Activated T-cell treated with anti-CD3 and anti-CD28 coated beads, Interleukin-2, amount 50 U/mL, for 48 hours (primary cell): ENCODE results near the gene CFAP46.
"Not testable (repeated sequence)": the region's sequence is repeated elsewhere in the genome, so short reads cannot be mapped to it uniquely, and the experiment has no call there.

Source experiments
- DNase-seq, 2 experiments: peaks; one replicate each; pipeline ENCODE4 v3.0.0-alpha.2; 2020

CFAP46 gene

GRCh38 chr10:132860532-132860931 lies 81.8 kb downstream of the CFAP46 start:
- no peak for DNase-seq

DNA sequence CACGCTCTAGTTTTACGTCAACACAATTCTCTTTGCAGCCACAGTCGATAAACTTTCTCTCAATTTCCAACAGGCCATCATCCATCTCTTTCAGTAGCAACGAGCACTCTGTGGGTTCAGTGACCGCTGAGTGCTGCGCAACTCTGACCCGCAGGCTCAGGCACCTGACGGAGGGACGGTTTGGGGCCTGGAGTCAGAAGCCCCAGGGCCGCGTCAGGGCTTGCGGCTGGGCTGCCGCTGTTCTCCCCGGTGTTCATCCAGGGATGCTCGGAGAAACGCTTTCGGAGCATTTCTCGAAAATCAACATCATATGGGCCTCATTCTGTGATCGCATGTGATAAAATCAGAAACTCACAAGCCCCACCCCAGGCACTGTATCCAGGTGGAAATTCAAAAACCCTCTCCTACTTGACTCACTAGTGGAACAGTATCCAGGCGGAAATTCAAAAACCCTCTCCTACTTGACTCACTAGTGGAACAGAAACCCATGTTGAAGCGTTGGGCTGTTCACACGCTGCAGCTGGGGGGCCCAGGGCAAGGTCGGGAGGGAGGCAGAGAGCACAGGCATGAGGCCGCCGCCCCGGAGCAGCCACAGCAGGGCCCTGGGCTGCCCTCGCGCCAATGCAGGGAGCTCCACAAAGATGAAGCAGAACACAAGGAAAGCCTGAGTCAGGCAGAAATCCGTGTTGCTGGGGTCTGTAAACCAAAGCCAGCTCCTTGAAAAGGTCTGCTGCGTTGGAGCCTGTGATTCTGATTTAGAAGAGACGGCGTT lies 83.1 kb downstream of the CFAP46 start:
- no peak for DNase-seq

DNA sequence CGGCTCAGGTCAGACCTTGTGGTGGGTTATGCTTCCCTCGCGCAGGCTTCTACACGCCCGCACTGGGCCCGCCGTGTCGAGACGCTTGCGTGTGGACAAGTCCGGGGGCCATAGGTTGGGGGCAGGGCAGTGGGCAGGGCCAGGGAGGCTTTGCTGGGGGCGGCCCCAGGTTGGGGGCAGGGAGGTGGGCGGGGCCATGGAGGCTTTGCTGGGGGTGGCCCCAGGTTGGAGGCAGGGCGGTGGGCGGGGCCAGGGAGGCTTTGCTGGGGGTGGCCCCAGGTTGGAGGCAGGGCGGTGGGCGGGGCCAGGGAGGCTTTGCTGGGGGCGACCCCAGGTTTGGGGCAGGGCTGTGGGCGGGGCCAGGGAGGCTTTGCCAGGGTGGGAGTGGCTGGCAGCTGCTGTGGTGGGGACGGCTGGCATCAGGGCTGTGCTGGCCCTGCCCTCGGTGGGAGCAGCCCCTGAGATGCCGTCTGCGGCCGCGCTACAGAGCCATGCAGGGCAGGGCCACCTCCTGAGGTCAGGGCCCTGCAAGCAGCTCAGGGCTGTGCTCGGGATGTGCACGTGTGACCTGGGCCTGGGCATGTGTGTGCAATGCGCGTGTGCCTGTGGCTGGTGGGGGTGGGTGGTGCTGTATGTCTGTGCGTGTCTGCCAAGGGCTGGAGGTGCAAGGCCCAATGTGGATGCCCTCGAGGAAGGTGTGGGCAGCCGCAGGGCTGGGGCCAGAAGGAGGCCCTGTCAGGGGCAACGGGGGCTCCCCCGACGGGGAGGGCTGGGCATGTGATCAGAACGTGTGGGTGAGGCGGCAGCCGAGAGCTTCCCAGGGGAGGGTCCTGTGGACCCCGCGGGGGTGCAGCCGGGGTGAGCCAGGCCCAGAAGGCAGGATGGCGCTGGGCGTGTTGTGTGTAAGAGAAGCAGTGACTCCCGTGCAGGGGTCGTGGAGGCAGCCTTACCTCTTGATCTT lies 84.0 kb downstream of the CFAP46 start:
- no peak for DNase-seq

DNA sequence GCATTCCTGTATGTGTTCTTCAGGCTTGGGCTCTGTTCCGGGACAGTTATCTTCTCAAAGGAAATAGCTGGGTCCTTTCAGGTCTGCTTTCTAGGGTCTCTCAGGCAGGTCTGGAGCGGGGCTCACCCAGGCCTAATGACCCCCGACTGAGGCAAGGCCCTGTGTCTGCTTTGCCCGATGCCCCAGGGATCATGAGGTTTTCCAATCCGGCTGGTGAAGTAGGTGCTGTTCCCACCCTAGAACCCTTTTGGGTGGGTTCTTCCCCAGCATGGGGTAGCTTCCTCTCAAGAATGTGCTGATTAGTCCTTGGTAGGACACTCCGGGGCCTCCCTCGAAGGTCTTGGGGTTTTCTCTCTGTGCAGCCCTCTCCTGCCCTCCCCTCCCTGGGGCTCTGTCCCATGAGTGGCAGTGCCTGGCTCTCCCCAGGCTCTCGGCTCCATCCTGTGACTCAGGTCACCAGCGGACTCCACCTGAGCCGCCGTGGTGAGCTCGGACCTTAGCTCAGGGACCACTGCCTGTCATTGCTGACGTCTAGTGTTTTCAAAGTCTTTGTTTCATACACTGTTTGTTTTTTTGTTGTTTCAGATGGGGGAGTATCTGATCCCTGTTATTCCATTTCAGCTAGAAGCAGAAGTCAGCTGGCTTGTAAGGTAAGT lies 85.4 kb downstream of the CFAP46 start:
- no peak for DNase-seq

GRCh38 chr10:132855889-132856288 lies 86.5 kb downstream of the CFAP46 start:
- DNase-seq, result no peak

DNA sequence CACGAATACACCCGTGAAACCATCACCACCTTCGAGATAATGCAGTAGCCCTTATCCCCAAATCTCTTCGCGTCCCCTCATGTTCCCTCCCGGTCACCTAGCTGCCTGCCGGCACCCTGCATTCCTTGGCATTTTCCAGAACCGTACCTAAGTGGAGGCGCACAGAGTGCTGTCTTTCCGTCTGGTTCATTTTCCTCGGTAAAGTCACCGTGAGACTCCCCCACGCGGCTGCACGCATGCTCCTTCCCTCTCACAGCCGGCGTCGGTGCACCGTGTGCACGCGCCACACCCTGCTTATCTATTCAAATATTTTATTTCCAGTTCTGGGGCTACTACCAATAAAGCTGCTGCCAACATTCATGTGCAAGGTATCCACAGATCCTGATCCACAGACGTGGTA lies 90.9 kb downstream of the CFAP46 start:
- DNase-seq, result peak in 1 of 2 experiments; percentile 4

- DNase-seq, result peak in 1 of 2 experiments; percentile 10
Measured at GRCh38 chr10:132850896-132851295, 91.5 kb downstream of the CFAP46 start.

DNA sequence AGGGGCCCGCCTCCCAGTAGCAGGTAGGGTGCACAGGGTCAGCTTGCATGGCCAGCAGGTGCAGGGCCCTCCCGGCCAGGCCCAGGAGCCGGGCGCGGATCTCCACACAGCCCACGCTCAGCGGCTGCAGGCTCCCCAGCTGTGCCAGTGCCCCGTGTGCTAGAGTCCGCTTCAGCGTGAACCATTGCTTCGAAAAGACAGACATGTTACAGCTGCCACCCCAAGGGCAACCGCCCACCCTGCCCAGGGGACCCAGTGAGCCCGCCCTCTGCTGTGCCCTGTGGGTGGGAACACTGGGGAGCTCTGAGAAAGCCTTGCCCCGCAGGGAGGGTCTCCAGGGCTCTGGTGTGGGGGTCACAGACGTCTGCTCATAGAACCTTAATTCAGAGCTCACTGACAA lies 92.1 kb downstream of the CFAP46 start:
- DNase-seq, result peak in 1 of 2 experiments; percentile 0

- no peak for DNase-seq
Measured at GRCh38 chr10:132849546-132850031, 92.8 kb downstream of the CFAP46 start.

DNA sequence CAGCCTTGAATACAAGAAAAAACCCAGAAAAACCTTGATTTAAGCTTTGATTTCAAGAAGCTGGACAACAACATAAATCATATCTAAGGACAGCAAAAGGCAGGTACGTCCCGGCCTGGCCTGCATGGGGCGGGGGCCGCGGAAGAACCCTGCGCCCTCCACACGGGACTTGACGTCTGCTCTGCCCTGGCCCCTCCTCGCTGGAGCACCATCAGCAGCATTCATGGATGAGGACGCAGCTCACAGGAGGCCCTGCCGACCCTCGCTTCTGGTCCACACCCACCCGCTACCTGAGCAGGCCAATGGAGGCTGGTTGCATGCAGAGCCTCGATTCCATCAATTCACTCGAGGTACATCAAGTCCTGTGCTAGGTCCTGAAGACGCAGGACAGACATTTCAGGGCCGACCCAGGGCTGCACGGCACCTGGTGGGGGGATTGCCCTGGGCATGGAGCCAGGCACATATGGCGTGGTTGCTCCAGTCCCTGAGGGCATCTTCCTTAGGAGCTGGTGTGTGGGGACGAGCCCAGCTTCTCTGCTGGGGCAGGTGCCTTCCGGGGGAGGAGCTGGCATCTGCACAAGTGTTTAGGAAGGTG lies 93.3 kb downstream of the CFAP46 start:
- DNase-seq, result peak in 1 of 2 experiments; percentile 10

GRCh38 chr10:132848291-132848701 lies 94.1 kb downstream of the CFAP46 start:
- peak in 1 of 2 experiments; percentile 16 for DNase-seq

- no peak for DNase-seq
Measured at GRCh38 chr10:132847856-132848255, 94.5 kb downstream of the CFAP46 start.

- DNase-seq, result peak in 1 of 2 experiments; percentile 7
Measured at GRCh38 chr10:132847416-132847777, 95.0 kb downstream of the CFAP46 start.

DNA sequence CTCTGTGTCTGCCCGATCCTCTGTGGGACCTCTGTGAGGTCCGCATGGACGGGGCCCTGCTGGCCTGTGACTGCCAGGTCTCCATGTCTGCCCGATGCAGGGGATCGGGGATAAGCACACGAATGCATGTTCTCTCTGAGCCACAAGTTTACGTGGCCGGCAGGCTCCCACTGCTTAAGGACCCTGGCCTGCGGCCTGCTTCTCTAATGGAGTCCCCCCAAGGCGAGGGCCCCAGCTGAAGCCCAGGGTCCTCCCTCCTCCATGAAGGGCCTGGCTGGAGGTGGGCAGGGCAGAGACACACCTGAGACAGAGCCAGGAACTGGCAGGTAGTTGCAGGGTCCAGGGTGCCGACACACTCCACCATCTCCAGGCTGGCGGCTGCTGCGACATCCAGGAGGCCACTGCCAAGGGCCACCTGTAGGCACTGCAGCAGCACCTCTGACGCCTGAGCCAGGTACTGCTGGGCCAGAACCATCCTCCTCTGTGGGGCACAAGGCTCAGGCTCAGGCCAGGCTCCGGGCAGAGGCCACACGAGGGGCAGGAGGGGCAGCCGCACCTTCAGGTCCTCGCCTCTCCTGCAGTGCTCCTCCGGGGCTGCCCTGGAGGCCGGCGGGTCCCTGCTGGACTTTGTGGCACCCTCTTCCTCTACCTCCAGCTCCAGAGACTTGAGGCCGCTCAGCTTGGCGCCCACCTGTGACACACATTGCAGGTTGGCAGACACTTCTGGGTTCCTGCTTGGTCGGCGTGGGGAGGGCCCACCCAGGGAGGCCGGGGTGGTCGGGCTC lies 95.5 kb downstream of the CFAP46 start:
- DNase-seq, result no peak

- no peak for DNase-seq
Measured at GRCh38 chr10:132845780-132846595, 96.4 kb downstream of the CFAP46 start.

- DNase-seq, result peak in 1 of 2 experiments; percentile 5
Measured at GRCh38 chr10:132845041-132845551, 97.3 kb downstream of the CFAP46 start.

DNA sequence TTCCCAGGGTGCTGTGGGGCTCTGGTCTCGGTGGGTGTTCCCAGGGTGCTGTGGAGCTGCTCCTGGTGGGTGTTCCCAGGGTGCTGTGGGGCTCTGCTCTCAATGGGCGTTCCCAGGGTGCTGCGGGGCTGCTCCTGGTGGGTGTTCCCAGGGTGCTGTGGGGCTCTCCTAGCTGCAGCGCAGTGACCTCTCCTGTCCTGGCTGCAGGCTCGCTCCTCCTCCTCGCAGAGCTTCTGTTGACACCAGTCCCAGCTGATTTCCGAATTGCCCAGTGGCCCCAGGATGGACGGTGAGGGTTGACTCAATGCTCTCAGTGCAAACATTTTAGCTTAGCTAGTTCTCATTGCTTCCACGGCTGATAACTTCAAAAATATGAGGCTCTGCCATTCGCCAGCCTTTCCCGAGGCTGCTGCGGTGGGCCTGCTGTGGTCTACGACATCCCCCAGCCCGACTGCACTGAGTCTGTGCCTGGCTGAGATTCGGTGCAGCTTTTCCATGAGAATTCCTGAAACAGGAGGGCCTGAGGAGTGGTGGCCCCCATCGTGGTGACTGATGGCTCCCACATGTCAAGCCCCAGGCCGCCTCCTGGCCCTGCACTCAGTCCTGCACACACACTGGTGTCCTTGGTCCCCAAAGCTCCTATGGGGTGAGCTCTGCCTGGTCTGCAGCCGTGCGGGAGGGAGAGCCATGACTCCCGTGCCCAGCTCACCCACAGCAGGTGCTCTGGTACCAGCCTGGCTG lies 98.1 kb downstream of the CFAP46 start:
- peak in 1 of 2 experiments; percentile 7 for DNase-seq

DNA sequence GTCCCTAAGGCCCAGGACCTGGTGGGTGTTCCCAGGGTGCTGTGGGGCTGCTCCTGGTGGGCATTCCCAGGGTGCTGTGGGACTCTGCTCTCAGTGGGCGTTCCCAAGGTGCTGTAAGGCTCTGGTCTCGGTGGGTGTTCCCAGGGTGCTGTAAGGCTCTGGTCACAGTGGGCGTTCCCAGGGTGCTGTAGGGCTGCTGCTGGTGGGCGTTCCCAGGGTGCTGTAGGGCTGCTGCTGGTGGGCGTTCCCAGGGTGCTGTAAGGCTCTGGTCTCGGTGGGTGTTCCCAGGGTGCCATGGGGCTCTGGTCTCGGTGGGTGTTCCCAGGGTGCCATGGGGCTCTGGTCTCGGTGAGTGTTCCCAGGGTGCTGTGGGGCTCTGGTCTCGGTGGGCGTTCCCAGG lies 99.1 kb downstream of the CFAP46 start:
- DNase-seq, result not testable (repeated sequence)

DNA sequence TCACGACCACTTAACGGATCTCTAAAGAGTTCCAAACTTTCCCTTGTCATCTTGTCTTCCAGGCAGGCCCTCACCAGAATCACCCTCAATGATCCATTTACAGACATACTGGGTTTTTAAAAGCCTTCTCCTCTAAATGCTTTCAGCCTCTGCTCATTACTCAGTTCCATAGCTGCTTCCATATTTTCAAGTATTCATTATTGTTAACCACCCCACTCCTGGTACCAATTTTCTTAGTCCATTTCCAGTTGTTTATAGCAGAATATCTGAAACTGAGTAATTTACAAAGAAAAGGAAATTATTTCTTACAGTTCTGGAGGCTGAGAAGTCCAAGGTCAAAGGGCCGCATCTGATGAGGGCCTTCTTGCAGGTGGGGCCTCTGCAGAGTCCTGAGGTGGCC lies 100.0 kb downstream of the CFAP46 start:
- no peak for DNase-seq

GRCh38 chr10:132841615-132841975 lies 100.8 kb downstream of the CFAP46 start:
- DNase-seq, result no peak
